HepG2 (cell line): ENCODE measurements around the gene AGAP1. TPM values are rescaled to one million over a fixed set of nuclear protein-coding genes. Genes with fewer than 3 reads are reported as not detected.

Experiments used
- ATAC-seq: fragments of 200-7000 bp; cut with Tn5 transposase; 3 replicates; pipeline ENCODE4 v1.9.1; 2020; ENCODE audit warnings: mild to moderate bottlenecking, moderate library complexity
- BruUV-seq: library from RNA; stranded (reverse); fragments of 400-500 nt; replicated peaks from 2 replicates; lab custom pipeline; 2021; lab: Mats Ljungman, UMichigan
- CTCF ChIA-PET: fragments of 300-600 bp; formaldehyde crosslinking; extraction: SDS; loops from one replicate; lab custom pipeline; 2021; ENCODE audit warnings: low total read pairs, inconsistent platforms, low intra/inter-chr PET ratio; lab: Yijun Ruan, JAX
- POLR2A ChIA-PET: fragments of 350-600 bp; sonication (Branson Sonifier 250); formaldehyde crosslinking; loops from one replicate; lab custom pipeline; 2020; ENCODE audit warnings: antibody characterized with exemption, inconsistent platforms; lab: Yijun Ruan, JAX
- DNase-seq: peaks from one replicate; pipeline ENCODE4 v3.0.0-alpha.2; 2015; ENCODE audit warnings: low spot score
- FAIRE-seq: peaks from 3 replicates; lab custom pipeline; 2011; peaks lifted over from hg19 to GRCh38; lab: Jason Lieb, UNC
- H2AFZ ChIP-seq: one replicate; pipeline ENCODE4 v1.6.1; 2011; ENCODE audit warnings: low read length, inconsistent platforms
- H3K27ac ChIP-seq: fragments of 300-600 bp; 3 replicates; pipeline ENCODE4 v1.8.0; 2011; ENCODE audit warnings: mixed run types, mild to moderate bottlenecking, mixed read lengths, low read length, inconsistent platforms; ENCODE audit not compliant: insufficient read depth; ENCODE audit errors: extremely low read length
- H3K27me3 ChIP-seq, 2 experiments: fragments of 200-600 bp in 1 of 2; 2 replicates in 1 of 2; 3 replicates in 1 of 2; pipeline versions ENCODE4 v1.6.0 to v1.8.0; 2011; ENCODE audit warnings: low read length in 2 of 2, mild to moderate bottlenecking in 2 of 2, moderate library complexity in 2 of 2, inconsistent platforms in 1 of 2; ENCODE audit not compliant: insufficient read depth in 2 of 2, control insufficient read depth in 1 of 2
- H3K36me3 ChIP-seq, 2 experiments: fragments of 200-600 bp in 1 of 2; replicated peaks in 1 of 2; 2 replicates in 1 of 2; 3 replicates in 1 of 2; pipeline versions ENCODE4 v1.5.1 to v1.8.0; 2011; ENCODE audit warnings: low read length in 2 of 2, inconsistent platforms in 1 of 2; ENCODE audit not compliant: insufficient read depth in 2 of 2, control insufficient read depth in 1 of 2
- H3K4me1 ChIP-seq: 2 replicates; pipeline ENCODE4 v1.5.1; 2012; ENCODE audit warnings: low read length, inconsistent platforms; ENCODE audit not compliant: insufficient read depth
- H3K4me2 ChIP-seq: 2 replicates; pipeline ENCODE4 v1.6.0; 2011; ENCODE audit warnings: low read depth, low read length, inconsistent platforms
- H3K4me3 ChIP-seq, 3 experiments: fragments of 200-600 bp in 1 of 3; sonication (generic), shearing (Covaris generic) in 1 of 3; replicated peaks in 1 of 3; 2 replicates each; pipeline ENCODE4 v1.5.1; 2011 to 2016; ENCODE audit warnings: low read length in 3 of 3, inconsistent platforms in 2 of 3, low read depth in 2 of 3, mild to moderate bottlenecking in 2 of 3, control low read depth in 1 of 3, mixed read lengths in 1 of 3; ENCODE audit not compliant: insufficient read depth in 1 of 3
- H3K79me2 ChIP-seq: one replicate; pipeline ENCODE4 v1.6.1; 2011; ENCODE audit warnings: low read length, inconsistent platforms; ENCODE audit not compliant: insufficient read depth
- H3K9ac ChIP-seq: 2 replicates; pipeline ENCODE4 v1.6.0; 2011; ENCODE audit warnings: mild to moderate bottlenecking, low read depth, low read length, inconsistent platforms; ENCODE audit not compliant: insufficient read depth
- H3K9me3 ChIP-seq: 2 replicates; pipeline ENCODE4 v1.5.1; 2012; ENCODE audit warnings: mild to moderate bottlenecking, low read length
- H4K20me1 ChIP-seq: 2 replicates; pipeline ENCODE4 v1.6.0; 2011; ENCODE audit warnings: inconsistent platforms, mild to moderate bottlenecking, low read length, moderate library complexity; ENCODE audit not compliant: insufficient read depth
- SMAD9 ChIP-seq: sonication (generic); formaldehyde crosslinking; IDR thresholded peaks from 2 replicates; pipeline ENCODE4 v1.5.1; 2020; ENCODE audit warnings: mild to moderate bottlenecking, missing genetic modification reagents
- THAP7 ChIP-seq: sonication (generic); formaldehyde crosslinking; IDR thresholded peaks from 2 replicates; pipeline ENCODE4 v1.8.1; 2023; ENCODE audit warnings: mild to moderate bottlenecking, missing genetic modification reagents
- ZBTB10 ChIP-seq: sonication (generic); formaldehyde crosslinking; IDR thresholded peaks from 2 replicates; pipeline ENCODE4 v1.4.0; 2020; ENCODE audit warnings: missing genetic modification reagents, borderline replicate concordance
- ZNF382 ChIP-seq: sonication (generic); formaldehyde crosslinking; IDR thresholded peaks from 2 replicates; pipeline ENCODE4 v1.5.0; 2020; ENCODE audit warnings: missing genetic modification reagents, mild to moderate bottlenecking, borderline replicate concordance
- ZNF431 ChIP-seq: sonication (generic); formaldehyde crosslinking; IDR thresholded peaks from 2 replicates; pipeline ENCODE4 v1.9.0; 2022; ENCODE audit warnings: missing genetic modification reagents, low read depth, mild to moderate bottlenecking, borderline replicate concordance
- ZNF609 ChIP-seq: sonication (generic); formaldehyde crosslinking; IDR thresholded peaks from 2 replicates; pipeline ENCODE4 v1.4.0; 2020; ENCODE audit warnings: mild to moderate bottlenecking, missing genetic modification reagents, borderline replicate concordance
- ZNF770 ChIP-seq: sonication (generic); formaldehyde crosslinking; IDR thresholded peaks from 2 replicates; pipeline ENCODE4 v1.5.0; 2020; ENCODE audit warnings: mild to moderate bottlenecking, missing genetic modification reagents
- WGBS: methylation state at CpG from one replicate; pipeline ENCODE4 v1.1.6; 2017; ENCODE audit warnings: low lambda C conversion rate; 5-methylcytosine and 5-hydroxymethylcytosine counted together
- in situ Hi-C: cut with HindIII; loops from 2 replicates; pipeline ENCODE4 v1.10.0; 2017; ENCODE audit warnings: low pct_unique_long_range_greater_than_20kb; ENCODE audit not compliant: extremely low pct_ligation_motif_present
- intact Hi-C: fragments of 100-400 bp; cut with micrococcal nuclease; formaldehyde crosslinking; loops from one replicate; pipeline ENCODE4 v1.10.0; 2022; ENCODE audit not compliant: unreplicated experiment
- polyA plus RNA-seq, 8 experiments: library from polyadenylated mRNA; depleted of rRNA in 3 of 8; stranded (reverse) in 7 of 8; unstranded in 1 of 8; fragments of >200 nt; fragmentation: Illumina TruSeq in 4 of 8; extraction: Trizol in 4 of 8; gene quantifications; 2 replicates each; pipeline versions ENCODE4 v1.2.1 to v1.2.3, GENCODE V29; 2011 to 2016; ENCODE audit warnings: low read depth in 4 of 8, missing spikeins in 1 of 8, mixed read lengths in 1 of 8; ENCODE audit not compliant: insufficient read depth in 1 of 8
- total RNA-seq, 5 experiments: library from RNA; depleted of rRNA; stranded (reverse); fragments of >200 nt; fragmentation: Illumina TruSeq; extraction: Trizol; gene quantifications; 2 replicates each; pipeline ENCODE4 v1.2.3, GENCODE V29; 2016; ENCODE audit warnings: low read depth in 1 of 5

AGAP1 gene
- total and polyA plus RNA-seq, 2 of the 13 experiments (the other 11 are each of a cell fraction or from before 2014, with no cell fraction given) = 21.2 to 32.7 TPM

DNA sequence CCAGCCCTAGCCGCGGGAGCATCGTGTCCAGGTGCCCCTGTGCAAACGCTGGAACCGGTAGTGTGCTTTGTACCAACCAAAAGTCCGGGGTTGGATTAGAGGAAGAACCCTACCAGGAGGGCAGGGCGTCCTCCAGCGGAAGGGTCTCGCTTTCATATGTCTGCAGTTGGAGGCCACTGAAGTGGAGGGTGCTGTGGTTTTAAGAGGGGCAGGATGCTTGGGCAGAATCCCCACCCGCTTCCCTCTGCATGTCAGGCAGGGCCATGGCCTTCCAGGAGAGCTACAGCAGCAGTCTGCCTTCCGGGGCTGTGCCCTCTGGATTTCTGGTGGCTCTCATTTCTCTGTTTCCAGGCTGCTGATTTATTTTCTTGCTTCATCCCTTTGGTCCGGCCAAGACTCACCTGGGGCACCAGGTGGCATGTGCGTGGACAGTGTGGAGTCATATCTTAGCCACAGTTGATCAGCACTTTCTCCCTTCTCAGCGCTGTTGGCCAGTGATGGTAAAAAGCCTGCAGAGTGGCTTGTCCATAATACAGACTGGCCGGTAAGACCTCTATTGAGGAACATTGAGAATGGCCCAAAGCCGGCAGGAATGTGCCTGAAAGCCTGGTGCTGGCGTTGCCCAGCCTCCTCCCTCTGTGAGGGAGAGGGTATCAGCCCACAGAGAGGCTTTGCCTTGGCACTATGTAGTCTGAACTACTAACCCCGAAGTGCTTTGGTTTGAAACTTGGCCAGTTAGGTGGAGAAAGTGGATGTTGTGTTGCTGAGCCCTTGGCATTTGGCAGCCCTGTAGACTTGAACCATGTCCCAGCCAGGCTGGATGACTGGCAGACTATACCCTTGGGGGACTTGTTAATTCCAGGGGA is 1.8 kb downstream of the AGAP1 start:
- BruUV-seq = TSS peak; percentile 28
- TF ChIP-seq THAP7 (CRISPR knock-in tag) = 0 out of 2 replicates have a peak, but pooled peaks have one; percentile 11
- no peak for TF ChIP-seq ZNF431 (CRISPR knock-in tag)
- no peak for TF ChIP-seq ZNF382 (CRISPR knock-in tag)
- no peak for TF ChIP-seq SMAD9
- no peak for TF ChIP-seq ZNF770
- TF ChIP-seq ZBTB10 = no peak
- 0 out of 2 replicates have a peak, but pooled peaks have one; percentile 7 for TF ChIP-seq ZNF609 (CRISPR knock-in tag)

More for the DNA sequence above, 1.8 kb downstream of the AGAP1 start:
- intact Hi-C loops = loop anchor here (2.0 to 10.0 kb wide), 5 partner anchors 47 to 358 kb away; no protein-coding TSS in a partner anchor
- DNase-seq (no peak), FAIRE-seq (no peak), ATAC-seq (peak; percentile 33)
- Histone ChIP-seq H3K36me3 (peaks cover 5 to 10% of the 10 kb centered on the region in 2 experiments; a peak in 3 of 5 replicates), H2AFZ (no peak overlapping the region), H3K4me1 (peaks cover 49% of the 10 kb centered on the region), H4K20me1 (peaks cover 41% of the 10 kb centered on the region), H3K4me2 (peak overlapping the region; percentile 91), H3K27me3 (peaks cover 0 to 9% of the 10 kb centered on the region in 2 experiments; a peak in 2 of 5 replicates), H3K27ac (no peak overlapping the region), H3K9me3 (no peaks in the 10 kb centered on the region), H3K4me3 (peak overlapping the region; percentile 52 to 86 (median 74)), H3K9ac (peak overlapping the region; percentile 76), H3K79me2 (peaks cover 61% of the 10 kb centered on the region)
- ChIA-PET POLR2A (interaction anchor here (1.8 to 3.0 kb wide), 2 partner anchors 10 to 19 kb away, joined by 7 read pairs; no protein-coding TSS in a partner anchor), CTCF (interaction anchor here (1.8 kb wide), 1 partner anchor 56 kb away, joined by 4 read pairs; no protein-coding TSS in a partner anchor)
- 15% methylated on average over 17 of the region's 18 CpGs for WGBS
- in situ Hi-C loops = loop anchor here (10.0 kb wide), 1 partner anchor 361 kb away; no protein-coding TSS in a partner anchor
